Astrocyte of the hippocampus (primary cell): Measurements from ENCODE around the gene TBC1D3B.
"Not testable (repeated sequence)": the region's sequence is repeated elsewhere in the genome, so short reads cannot be mapped to it uniquely, and the experiment has no call there.

Experiments used
- DNase-seq: peaks from one replicate; pipeline ENCODE4 v3.0.0; 2011; ENCODE audit warnings: low read depth, low spot score

Gene TBC1D3B

GRCh38 chr17:36181446-36182175 is 5.2 kb upstream of the TBC1D3B start:
- not testable (repeated sequence) for DNase-seq

DNA sequence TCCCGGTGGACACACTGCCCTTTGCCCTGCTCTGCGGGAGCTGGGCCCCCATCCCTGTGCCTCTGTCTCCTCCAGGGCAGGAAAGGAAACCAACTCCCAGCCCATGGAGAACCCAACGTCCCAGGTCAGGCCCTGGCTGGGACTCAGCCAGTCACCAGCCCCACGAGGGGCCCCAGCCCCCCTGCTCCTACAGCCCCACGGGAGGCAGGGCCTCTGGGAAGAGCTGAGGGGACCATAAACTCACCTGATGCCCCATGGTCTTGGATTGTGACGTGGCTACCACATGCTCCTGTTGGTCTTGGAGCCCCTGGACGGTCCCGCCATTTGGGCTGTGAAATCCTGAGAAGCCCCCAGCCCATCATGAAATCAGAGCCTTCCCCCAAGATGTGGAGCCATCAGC is 7.6 kb downstream of the TBC1D3B start:
- DNase-seq = not testable (repeated sequence)

DNA sequence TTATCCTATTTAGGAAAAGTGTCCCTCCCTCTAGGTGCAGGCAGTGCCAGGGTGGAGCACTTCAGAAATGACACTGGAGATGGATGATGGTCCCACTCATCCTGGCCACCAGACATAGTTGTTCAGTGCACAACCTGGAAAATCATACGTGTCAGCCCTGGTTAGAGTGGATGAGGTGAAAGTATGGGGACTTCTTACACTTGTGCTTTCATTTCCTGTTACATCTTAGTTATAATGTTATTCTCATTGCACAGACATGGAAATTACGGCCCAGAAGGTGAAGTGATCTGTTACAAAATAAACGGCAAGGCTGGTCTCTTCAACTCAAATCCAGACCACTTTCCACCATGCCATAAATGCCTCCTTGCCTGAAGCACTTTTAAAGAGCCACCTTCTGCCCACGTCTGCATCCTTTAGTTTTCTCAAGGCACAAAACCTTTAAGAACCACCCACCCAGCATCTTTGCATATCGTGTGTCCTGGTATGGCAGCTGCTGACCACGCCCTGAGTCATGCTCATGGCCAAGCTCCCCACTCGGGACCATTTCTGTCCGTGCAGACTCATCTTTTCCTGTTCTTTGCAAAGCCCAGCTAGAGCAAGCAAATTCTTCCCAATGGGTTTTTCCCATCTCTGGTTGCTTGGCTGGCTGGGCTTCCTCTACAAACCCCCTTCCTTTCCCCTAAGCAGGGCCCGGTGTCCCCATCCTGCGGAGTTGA is 22.4 kb downstream of the TBC1D3B start:
- DNase-seq = no peak

DNA sequence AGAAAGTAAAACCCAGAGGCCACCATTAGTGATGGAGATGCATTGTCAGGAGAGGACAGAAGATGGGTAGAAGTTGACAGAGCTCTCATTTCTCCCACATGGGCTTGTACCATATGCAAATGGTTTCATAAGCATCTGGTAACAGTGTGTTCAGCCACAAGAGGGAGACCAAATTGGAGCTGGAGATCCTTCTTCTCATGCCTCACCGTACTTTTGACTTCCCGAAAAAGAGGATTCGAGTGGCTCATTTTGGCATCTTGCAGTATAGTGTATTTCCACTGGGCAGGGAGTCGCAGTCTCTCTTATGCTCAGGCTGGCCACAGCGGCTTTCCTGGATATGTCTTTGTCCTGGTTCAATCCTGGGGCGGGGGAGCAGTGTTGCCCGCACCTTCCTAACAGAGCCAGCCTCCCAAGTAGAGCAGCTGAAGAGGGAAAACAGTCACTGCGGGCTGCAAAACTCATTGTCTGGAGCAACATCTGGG is 23.8 kb downstream of the TBC1D3B start:
- DNase-seq = no peak

DNA sequence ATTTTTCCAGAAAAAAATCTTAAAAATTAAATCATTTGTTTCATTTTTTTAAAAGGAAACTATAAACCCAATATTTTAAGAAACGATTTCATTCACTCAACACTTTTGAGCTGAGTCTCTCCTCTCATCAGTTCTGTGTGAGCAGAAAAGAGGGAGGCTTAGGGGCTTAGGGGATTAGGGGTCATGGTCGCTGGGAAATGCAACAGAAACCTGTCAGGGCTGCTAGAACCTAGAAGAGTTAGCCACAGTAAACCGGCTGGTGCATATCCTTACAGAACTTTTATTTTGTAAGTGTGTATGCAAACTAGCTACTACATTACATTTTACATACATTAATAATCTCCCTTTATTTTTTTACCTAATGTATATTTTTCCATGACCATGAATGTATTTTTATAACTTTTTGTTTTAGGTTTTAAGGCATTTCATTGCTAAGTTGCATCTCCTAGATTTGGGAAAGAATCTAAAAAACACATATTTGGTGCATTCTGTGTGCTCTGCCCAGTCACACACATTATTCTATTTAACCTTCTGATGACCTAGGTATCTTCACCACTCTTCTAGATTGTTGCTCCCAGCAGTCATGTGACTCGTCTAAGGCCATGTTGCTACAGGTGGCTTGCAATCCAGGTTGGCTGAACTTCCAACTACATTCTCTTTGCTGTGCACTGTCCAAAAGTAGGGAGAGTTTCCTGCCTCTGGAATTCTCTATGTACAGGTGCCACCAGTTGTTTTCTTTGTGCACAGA is 24.4 kb downstream of the TBC1D3B start:
- DNase-seq = no peak

DNA sequence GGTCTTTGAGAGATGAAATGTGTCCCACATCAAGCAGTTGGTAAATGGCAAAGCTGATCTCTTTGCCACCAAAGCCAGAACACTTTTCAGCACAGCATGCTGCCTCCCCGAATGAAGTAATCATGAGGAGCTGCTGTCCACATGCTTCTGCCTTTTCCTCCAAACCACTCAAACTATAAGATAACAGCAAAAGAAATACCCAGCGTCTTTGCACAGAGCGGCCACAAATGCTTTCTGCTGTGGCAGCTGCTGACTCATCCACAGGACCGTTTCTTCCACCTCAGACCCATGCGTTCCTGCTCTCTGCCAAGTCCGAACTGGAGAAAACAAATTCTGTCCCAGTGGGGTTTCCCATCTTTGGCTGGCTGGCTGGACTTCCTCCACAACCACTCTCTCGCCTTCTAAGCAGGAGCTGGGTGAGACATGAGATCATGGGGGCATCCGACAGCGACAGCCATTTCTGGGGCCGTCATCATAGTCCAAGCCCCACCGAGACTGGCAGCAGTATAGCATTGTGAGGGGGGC is 27.1 kb downstream of the TBC1D3B start:
- peak; percentile 76 for DNase-seq

GRCh38 chr17:36148559-36149295 is 27.7 kb downstream of the TBC1D3B start:
- DNase-seq = peak; percentile 79

DNA sequence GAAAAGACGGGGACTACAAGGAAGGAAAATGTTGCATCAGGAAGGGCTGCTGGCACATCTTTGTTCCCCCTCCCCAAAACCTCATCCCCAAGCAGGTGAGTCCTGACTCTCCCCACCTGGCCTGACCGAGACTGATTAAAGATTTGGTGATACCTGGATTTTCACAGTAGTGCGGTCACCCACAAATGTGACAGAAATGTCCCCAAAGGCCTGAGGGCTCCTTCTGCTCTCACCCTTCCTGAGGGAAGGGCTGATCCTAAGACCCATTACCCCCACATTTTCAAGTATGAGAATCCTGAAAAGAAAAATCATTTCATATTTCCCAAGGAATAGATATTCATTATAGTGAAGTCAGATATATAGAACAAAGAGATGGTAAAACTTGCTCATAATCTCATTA is 28.8 kb downstream of the TBC1D3B start:
- DNase-seq = no peak

GRCh38 chr17:36144981-36145729 is 31.3 kb downstream of the TBC1D3B start:
- DNase-seq = no peak

GRCh38 chr17:36144014-36144413 is 32.4 kb downstream of the TBC1D3B start:
- DNase-seq = no peak

GRCh38 chr17:36142806-36143205 is 33.6 kb downstream of the TBC1D3B start:
- DNase-seq = no peak

DNA sequence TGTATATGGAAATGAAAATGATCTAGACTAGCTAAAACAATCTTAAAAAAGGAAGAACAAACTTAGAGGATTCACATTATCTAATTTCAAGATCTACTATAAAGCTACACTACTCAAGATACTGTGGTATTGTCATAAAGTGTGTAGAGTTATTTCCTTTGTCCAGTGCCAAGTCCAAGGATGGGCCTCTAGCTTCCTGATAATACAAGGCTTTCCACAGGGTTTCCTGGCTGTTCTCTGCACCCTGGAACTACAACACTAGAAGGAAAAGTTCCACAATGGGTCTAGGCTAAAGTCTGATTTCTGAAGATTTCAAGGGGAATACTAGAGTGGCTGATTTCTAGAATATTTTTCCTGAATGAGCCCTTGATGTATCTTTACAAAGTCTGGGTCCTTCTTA is 34.2 kb downstream of the TBC1D3B start:
- DNase-seq = no peak

DNA sequence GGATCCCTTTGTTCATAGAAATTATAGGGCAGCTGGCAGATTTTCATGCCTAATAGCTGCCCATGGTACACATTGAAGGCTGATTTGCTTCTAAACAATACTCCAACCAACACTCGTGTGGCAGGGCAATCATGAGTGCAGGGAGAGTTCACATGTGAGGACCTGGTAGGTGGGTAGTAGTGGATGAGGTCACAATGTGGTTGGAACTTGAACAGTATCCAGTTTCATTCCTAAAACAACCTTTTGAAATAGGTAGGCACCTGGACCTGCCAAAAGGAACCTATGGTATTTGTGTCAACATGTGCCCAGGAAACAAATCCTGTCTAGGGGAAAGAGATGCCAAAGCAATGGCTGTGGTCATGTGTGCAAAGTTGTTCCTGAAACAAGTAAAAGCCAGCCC is 40.0 kb downstream of the TBC1D3B start:
- no peak for DNase-seq

- DNase-seq = no peak
Measured at GRCh38 chr17:36136036-36136435, 40.4 kb downstream of the TBC1D3B start.

- DNase-seq = no peak
Measured at GRCh38 chr17:36135465-36135864, 41.0 kb downstream of the TBC1D3B start.

DNA sequence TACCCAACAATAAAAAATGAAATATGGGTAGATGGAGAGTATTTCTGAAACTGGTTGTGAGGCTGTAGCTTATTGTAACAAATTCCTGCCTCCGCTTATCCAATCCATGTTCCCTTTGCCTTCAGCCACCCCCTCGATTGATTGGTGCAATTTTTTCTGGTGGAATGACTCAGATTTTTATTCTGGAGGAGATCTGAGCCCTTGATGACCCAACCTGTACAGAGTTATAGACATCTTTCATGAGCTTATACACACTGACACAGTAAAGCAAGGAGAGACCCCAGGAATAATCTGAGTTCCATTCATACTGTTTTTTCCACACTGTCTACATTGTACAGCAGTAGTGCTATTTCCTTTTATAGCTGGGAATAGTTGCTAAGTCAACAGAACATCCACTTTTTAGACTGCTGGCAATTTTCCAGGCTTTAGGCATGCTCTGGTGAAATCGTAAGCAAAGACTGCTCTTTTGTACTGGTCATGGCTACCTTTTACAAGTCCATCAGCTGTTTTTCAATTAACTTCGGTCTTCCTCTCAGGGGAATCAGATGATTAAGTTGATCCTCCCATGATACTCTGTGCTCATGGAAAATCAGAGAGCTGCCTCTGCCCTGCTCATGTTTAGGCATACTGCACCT is 42.7 kb downstream of the TBC1D3B start:
- DNase-seq = peak; percentile 50

DNA sequence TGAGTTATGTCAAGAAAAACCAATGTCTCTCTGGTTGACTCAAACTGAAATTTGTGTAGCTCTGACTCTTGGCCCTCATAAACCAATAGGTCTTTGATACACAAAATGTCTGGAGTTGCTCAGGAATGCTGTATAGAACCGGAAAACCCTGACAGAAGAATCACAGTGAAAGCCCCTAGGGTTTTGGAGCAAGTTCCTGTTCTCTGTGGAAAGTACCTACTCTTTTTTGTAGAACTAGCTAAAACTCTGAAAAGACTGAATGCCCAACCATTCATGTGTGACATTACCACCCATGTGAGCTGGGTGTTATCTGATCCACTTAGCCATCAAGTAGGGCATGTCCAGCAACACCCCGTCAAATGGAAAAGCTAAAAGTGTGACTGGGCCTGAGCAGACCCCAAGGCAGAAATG is 44.0 kb downstream of the TBC1D3B start:
- no peak for DNase-seq

DNA sequence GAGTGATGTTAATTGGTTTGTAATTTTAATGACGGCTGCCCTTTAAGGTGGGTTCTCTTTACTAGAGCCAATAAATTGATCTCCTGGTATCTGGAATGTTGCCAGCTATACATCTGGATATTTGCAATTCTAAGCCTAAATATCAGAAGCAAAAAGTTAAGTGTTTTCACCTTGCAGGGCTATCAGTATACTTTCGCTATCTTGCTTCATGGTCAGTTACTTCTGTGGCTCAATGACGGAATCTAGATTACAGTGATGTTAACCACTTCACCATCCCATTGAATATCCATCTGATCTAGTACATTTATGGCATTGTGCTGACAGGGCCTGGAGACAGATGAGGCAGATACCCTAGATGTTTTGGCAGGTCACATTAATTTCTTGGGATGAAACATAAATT is 44.5 kb downstream of the TBC1D3B start:
- no peak for DNase-seq

GRCh38 chr17:36131421-36131820 is 45.0 kb downstream of the TBC1D3B start:
- DNase-seq = no peak

DNA sequence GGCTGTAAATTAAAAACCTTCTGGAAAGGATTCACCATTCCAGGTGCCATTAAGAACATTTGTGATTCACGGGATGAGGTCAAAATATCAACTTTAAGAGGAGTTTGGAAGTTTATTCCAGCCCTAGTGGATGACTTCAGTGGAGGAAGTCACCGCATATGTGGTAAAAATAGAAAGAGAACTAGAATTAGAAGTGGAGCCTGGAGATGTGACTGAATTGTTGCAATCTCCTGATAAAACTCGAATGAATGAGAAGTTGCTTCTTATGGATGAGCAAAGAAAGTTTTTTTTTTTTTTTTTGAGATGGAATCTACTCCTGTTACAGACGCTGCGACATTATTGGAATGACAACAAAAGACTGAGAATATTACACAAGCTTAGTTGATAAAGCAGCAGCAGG is 46.1 kb downstream of the TBC1D3B start:
- no peak for DNase-seq
